PC-3 (cell line): Measurements from ENCODE around the gene RAB11FIP4. TPM values are rescaled to one million over a fixed set of nuclear protein-coding genes. Genes with fewer than 3 reads are reported as not detected.

Experiments used
- ATAC-seq: fragments of 200-7000 bp; cut with Tn5 transposase; 2 replicates; pipeline ENCODE4 v1.9.1; 2020; ENCODE audit warnings: mild to moderate bottlenecking, moderate library complexity
- BruUV-seq: library from RNA; stranded (reverse); fragments of 400-500 nt; replicated peaks from 2 replicates; lab custom pipeline; 2021; lab: Mats Ljungman, UMichigan
- CTCF ChIA-PET: fragments of 300-600 bp; sonication (Branson Sonifier 250); formaldehyde crosslinking; loops from one replicate; lab custom pipeline; 2022; ENCODE audit warnings: antibody characterized with exemption; lab: Charles Lee
- POLR2A ChIA-PET: fragments of 300-600 bp; sonication (Branson Sonifier 250); formaldehyde crosslinking; loops from one replicate; lab custom pipeline; 2022; ENCODE audit warnings: antibody characterized with exemption; ENCODE audit not compliant: unreplicated experiment; lab: Charles Lee
- DNase-seq: peaks from one replicate; pipeline ENCODE4 v3.0.0-alpha.2; 2015
- H2AFZ ChIP-seq: fragments of 300-600 bp; sonication (generic); 2 replicates; pipeline ENCODE4 v1.6.0; 2016; ENCODE audit warnings: antibody characterized with exemption, low read length
- H3F3A ChIP-seq: fragments of 300-600 bp; sonication (generic); one replicate; pipeline ENCODE4 v1.6.0; 2017; ENCODE audit warnings: antibody characterized with exemption, low read length, control low read depth, mild to moderate bottlenecking; ENCODE audit not compliant: unreplicated experiment
- H3K27ac ChIP-seq: fragments of 300-600 bp; sonication (generic); 2 replicates; pipeline ENCODE4 v1.5.1; 2016; ENCODE audit warnings: mild to moderate bottlenecking, low read length
- H3K27me3 ChIP-seq: fragments of 300-600 bp; sonication (generic); 2 replicates; pipeline ENCODE4 v1.6.1; 2016; ENCODE audit warnings: low read length, mixed read lengths
- H3K36me3 ChIP-seq: fragments of 300-600 bp; sonication (generic); 2 replicates; pipeline ENCODE4 v1.6.1; 2016; ENCODE audit warnings: low read depth, mixed run types, low read length, mixed read lengths
- H3K4me1 ChIP-seq: fragments of 300-600 bp; sonication (generic); 2 replicates; pipeline ENCODE4 v1.5.1; 2016; ENCODE audit warnings: low read length; ENCODE audit not compliant: insufficient read depth
- H3K4me2 ChIP-seq: fragments of 300-600 bp; sonication (generic); 2 replicates; pipeline ENCODE4 v1.6.0; 2016; ENCODE audit warnings: low read length
- H3K4me3 ChIP-seq: fragments of 300-600 bp; sonication (generic); 2 replicates; pipeline ENCODE4 v1.5.1; 2016; ENCODE audit warnings: mild to moderate bottlenecking, low read length, mixed read lengths
- H3K79me2 ChIP-seq: fragments of 300-600 bp; sonication (generic); 2 replicates; pipeline ENCODE4 v1.6.1; 2017; ENCODE audit warnings: low read length, mixed read lengths
- H3K9ac ChIP-seq: fragments of 300-600 bp; sonication (generic); 2 replicates; pipeline ENCODE4 v1.6.0; 2016; ENCODE audit warnings: mild to moderate bottlenecking, low read length
- H3K9me2 ChIP-seq: fragments of 300-600 bp; sonication (generic); replicated peaks from 2 replicates; pipeline ENCODE4 v1.6.1; 2016; ENCODE audit warnings: mixed run types, low read length, mixed read lengths
- H3K9me3 ChIP-seq: fragments of 300-600 bp; sonication (generic); 2 replicates; pipeline ENCODE4 v1.6.1; 2016; ENCODE audit warnings: low read length, mixed read lengths
- H4K20me1 ChIP-seq: fragments of 300-600 bp; sonication (generic); 2 replicates; pipeline ENCODE4 v1.6.1; 2016; ENCODE audit warnings: low read length, mixed read lengths
- CTCF ChIP-seq: fragments of 300-600 bp; sonication (generic); conservative IDR thresholded peaks from 2 replicates; pipeline ENCODE4 v1.5.1; 2017; ENCODE audit warnings: antibody characterized with exemption, low read depth, mild to moderate bottlenecking, low read length
- EZH2 ChIP-seq: fragments of 300-600 bp; sonication (generic); IDR thresholded peaks from one replicate; pipeline ENCODE4 v1.6.1; 2017; ENCODE audit warnings: antibody characterized with exemption, mild to moderate bottlenecking, low read length; ENCODE audit not compliant: unreplicated experiment
- EZH2phosphoT487 ChIP-seq: fragments of 300-600 bp; sonication (generic); IDR thresholded peaks from 2 replicates; pipeline ENCODE4 v1.6.1; 2018; ENCODE audit warnings: mild to moderate bottlenecking, antibody characterized with exemption, low read length, borderline replicate concordance
- intact Hi-C: fragments of 100-400 bp; cut with micrococcal nuclease; formaldehyde crosslinking; loops from 2 replicates; pipeline ENCODE4 v1.9.0; 2023
- total RNA-seq: library from RNA; depleted of rRNA; stranded (reverse); fragments of >200 nt; gene quantifications from 2 replicates; pipeline ENCODE4 v1.2.3, GENCODE V29; 2014

Gene RAB11FIP4
- total RNA-seq, 1 experiment from 2014 or later: 4.2 TPM

GRCh38 chr17:31374503-31374902, 17.0 kb upstream of the RAB11FIP4 start:
- Histone ChIP-seq H3K9me2 (no peaks in the 10 kb centered on the region), H3K27me3 (no peaks in the 10 kb centered on the region), H3K9me3 (no peaks in the 10 kb centered on the region), H3K36me3 (no peaks in the 10 kb centered on the region), H3F3A (no peaks in the 10 kb centered on the region), H3K4me1 (no peaks in the 10 kb centered on the region), H3K9ac (no peak overlapping the region), H3K4me2 (no peak overlapping the region), H3K27ac (no peak overlapping the region), H2AFZ (no peak overlapping the region), H3K79me2 (no peaks in the 10 kb centered on the region), H3K4me3 (no peak overlapping the region), H4K20me1 (no peaks in the 10 kb centered on the region)
- ChIA-PET CTCF (no interaction called here), POLR2A (no interaction called here)
- intact Hi-C loops: loop anchor here (5.0 kb wide), 1 partner anchor 362 kb away; no protein-coding TSS in a partner anchor
- no peak for TF ChIP-seq EZH2phosphoT487
- no peak for TF ChIP-seq CTCF
- ATAC-seq (no peak), DNase-seq (no peak)
- no TSS peak for BruUV-seq

- TF ChIP-seq EZH2phosphoT487: no peak
- TF ChIP-seq EZH2: no peak
- no peak for TF ChIP-seq CTCF
- H3K27me3 ChIP-seq: no peaks in the 10 kb centered on the region
- H3K79me2 ChIP-seq: no peaks in the 10 kb centered on the region
- no peak overlapping the region for H3K4me3 ChIP-seq
- no peak overlapping the region for H3K9ac ChIP-seq
- H3K4me2 ChIP-seq: no peak overlapping the region
- H3K4me1 ChIP-seq: no peaks in the 10 kb centered on the region
- H3K36me3 ChIP-seq: no peaks in the 10 kb centered on the region
- H2AFZ ChIP-seq: no peak overlapping the region
- H3K9me3 ChIP-seq: no peaks in the 10 kb centered on the region
- POLR2A ChIA-PET: no interaction called here
- intact Hi-C loops: no loop called here
- no peaks in the 10 kb centered on the region for H4K20me1 ChIP-seq
- H3K27ac ChIP-seq: no peak overlapping the region
- DNase-seq (no peak), ATAC-seq (no peak)
- no peaks in the 10 kb centered on the region for H3K9me2 ChIP-seq
- no TSS peak for BruUV-seq
- CTCF ChIA-PET: no interaction called here
- no peaks in the 10 kb centered on the region for H3F3A ChIP-seq
Measured at GRCh38 chr17:31378638-31379037, 12.8 kb upstream of the RAB11FIP4 start.

GRCh38 chr17:31379597-31380205, 11.8 kb upstream of the RAB11FIP4 start:
- DNase-seq (no peak), ATAC-seq (no peak)
- no peak overlapping the region for H3K27ac ChIP-seq
- H3K27me3 ChIP-seq: no peaks in the 10 kb centered on the region
- ChIA-PET CTCF (no interaction called here), POLR2A (no interaction called here)
- H3K4me2 ChIP-seq: no peak overlapping the region
- H3K4me1 ChIP-seq: no peaks in the 10 kb centered on the region
- H4K20me1 ChIP-seq: no peaks in the 10 kb centered on the region
- no peak overlapping the region for H3K4me3 ChIP-seq
- no peak overlapping the region for H2AFZ ChIP-seq
- H3K79me2 ChIP-seq: no peaks in the 10 kb centered on the region
- no peak for TF ChIP-seq CTCF
- TF ChIP-seq EZH2: no peak
- no peak for TF ChIP-seq EZH2phosphoT487
- BruUV-seq: no TSS peak
- no peak overlapping the region for H3K9ac ChIP-seq
- no peaks in the 10 kb centered on the region for H3F3A ChIP-seq
- H3K9me3 ChIP-seq: no peaks in the 10 kb centered on the region
- no peaks in the 10 kb centered on the region for H3K36me3 ChIP-seq
- no peaks in the 10 kb centered on the region for H3K9me2 ChIP-seq
- intact Hi-C loops: no loop called here
